Measurements from ENCODE around the gene CAPN5. TPM values are rescaled to one million over a fixed set of nuclear protein-coding genes. Genes with fewer than 3 reads are reported as not detected.

CAPN5 gene
- total and polyA plus RNA-seq, 10 of the 15 experiments (the other 5 are each of a cell fraction or from before 2014, with no cell fraction given), result 0.02 to 0.33 (median 0.07) TPM; not detected in 3

- TF ChIP-seq ZBED1 (IDR thresholded peaks at IDR 0.05; ENCODE audit: borderline replicate concordance) (no peak), HDAC6 (IDR thresholded peaks at IDR 0.05; ENCODE audit: unreplicated experiment) (no peak), IRF4 (IDR thresholded peaks at IDR 0.05; ENCODE audit: low read depth, low read length) (no peak), ESRRA (IDR thresholded peaks at IDR 0.05; ENCODE audit: low read length) (no peak)
These were observed 44.5 kb downstream of the CAPN5 start (continued) for GRCh38 chr11:77111277-77111676.

GRCh38 chr11:77111946-77112345, 45.2 kb downstream of the CAPN5 start:
- ChIA-PET SMC1A (ENCODE audit: uncharacterized antibody, unreplicated experiment) (interaction anchor here (1.5 kb wide), 1 partner anchor 192 kb away, joined by 3 read pairs; no protein-coding TSS in a partner anchor), POLR2A (no interaction called here), RAD21 (ENCODE audit: unreplicated experiment) (no interaction called here), CTCF (interaction anchor here (1.2 to 3.3 kb wide), 3 partner anchors 9 to 20 kb away, joined by 3 to 12 read pairs (median 5); partner anchors contain the start of genes MYO7A and OMP)
- no peak overlapping the region for H3K4me2 ChIP-seq (ENCODE audit: control insufficient read depth, insufficient read depth)
- no peaks in the 10 kb centered on the region for H3K9me3 ChIP-seq (replicated peaks; ENCODE audit: control insufficient read depth, insufficient read depth, low read length)
- whole genome bisulfite sequencing (ENCODE audit: insufficient coverage, insufficient replicate concordance, low lambda C conversion rate, missing lambda C conversion rate), result 19% methylated on average over 6 of the region's 6 CpGs
- intact Hi-C loops (cut with micrococcal nuclease; ENCODE audit: unreplicated experiment) (no loop called here), in situ Hi-C loops (cut with MboI) (no loop called here)
- no peaks in the 10 kb centered on the region for H4K20me1 ChIP-seq (ENCODE audit: control insufficient read depth, insufficient read depth)
- no peaks in the 10 kb centered on the region for H3K36me3 ChIP-seq (ENCODE audit: control insufficient read depth in 2 of 2, insufficient read depth in 2 of 2, low read length in 1 of 2)
- no peak overlapping the region for H3K4me3 ChIP-seq
- DNase-seq (ENCODE audit: low read depth, low spot score), result no peak
- H3K27ac ChIP-seq (ENCODE audit: control insufficient read depth, insufficient read depth), result no peak overlapping the region
- no peak overlapping the region for H3K9ac ChIP-seq (ENCODE audit: control insufficient read depth, insufficient read depth, low read length)
- H3K79me2 ChIP-seq (ENCODE audit: control insufficient read depth, insufficient read depth, low read length), result no peaks in the 10 kb centered on the region
- no TSS peak for BruUV-seq (replicated peaks)
- H3K27me3 ChIP-seq (replicated peaks in 1 of 2; ENCODE audit: control insufficient read depth in 2 of 2, insufficient read depth in 2 of 2, low read length in 1 of 2), result no peaks in the 10 kb centered on the region; a peak in 1 of 4 replicates
- ATAC-seq, result no peak
- no peak overlapping the region for H2AFZ ChIP-seq (ENCODE audit: control insufficient read depth, low read depth, low read length)
- no peak for FAIRE-seq
- TF ChIP-seq NFYB (IDR thresholded peaks at IDR 0.05; ENCODE audit: insufficient read depth, low read depth, low read length), result no peak
- no peak for TF ChIP-seq RCOR1 (conservative IDR thresholded peaks at IDR 0.05; ENCODE audit: low read depth, low read length)
- TF ChIP-seq HCFC1 (IDR thresholded peaks at IDR 0.05; ENCODE audit: low read length), result no peak
- no peak for TF ChIP-seq SIX5 (IDR thresholded peaks at IDR 0.05; ENCODE audit: low read depth, low read length, severe bottlenecking)
- TF ChIP-seq DPF2 (IDR thresholded peaks at IDR 0.05), result no peak
- TF ChIP-seq EGR1 (IDR thresholded peaks at IDR 0.05; ENCODE audit: borderline replicate concordance in 1 of 2, low read depth in 2 of 2, low read length in 2 of 2), result no peak
- no peak for TF ChIP-seq YBX1 (IDR thresholded peaks at IDR 0.05)
- no peak for TF ChIP-seq RAD21 (IDR thresholded peaks at IDR 0.05; ENCODE audit: insufficient read depth, low read depth, low read length)
- no peak for TF ChIP-seq ZNF592 (IDR thresholded peaks at IDR 0.05)
- TF ChIP-seq RB1 (IDR thresholded peaks at IDR 0.05; ENCODE audit: borderline replicate concordance), result no peak
- no peak for TF ChIP-seq GATAD2B (conservative IDR thresholded peaks at IDR 0.05; ENCODE audit: low read depth)
- TF ChIP-seq ASH2L (IDR thresholded peaks at IDR 0.05; ENCODE audit: borderline replicate concordance, low read depth), result no peak
- no peaks in the 10 kb centered on the region for H3K4me1 ChIP-seq (ENCODE audit: control insufficient read depth, insufficient read depth, low read length)
